ENCODE measurements around the gene TNFRSF11A.

Gene TNFRSF11A

GRCh38 chr18:62360805-62361204, 35.7 kb downstream of the TNFRSF11A start:
- FAIRE-seq (peak; percentile 67), DNase-seq (ENCODE audit: insufficient read length, low spot score) (no peak)
- TF ChIP-seq CTCF (IDR thresholded peaks at IDR 0.05; ENCODE audit: insufficient read depth, missing control alignments): no peak

- DNase-seq (ENCODE audit: insufficient read length, low spot score): no peak
- peak; percentile 75 for FAIRE-seq
- TF ChIP-seq CTCF (IDR thresholded peaks at IDR 0.05; ENCODE audit: insufficient read depth, missing control alignments): no peak
These were observed 36.2 kb downstream of the TNFRSF11A start for GRCh38 chr18:62361288-62361687.

GRCh38 chr18:62364558-62364957, 39.4 kb downstream of the TNFRSF11A start:
- no peak for TF ChIP-seq CTCF (IDR thresholded peaks at IDR 0.05; ENCODE audit: insufficient read depth, missing control alignments)
- DNase-seq (ENCODE audit: insufficient read length, low spot score): no peak
- FAIRE-seq: peak; percentile 25

GRCh38 chr18:62365420-62365819, 40.3 kb downstream of the TNFRSF11A start:
- FAIRE-seq (peak; percentile 64), DNase-seq (ENCODE audit: insufficient read length, low spot score) (no peak)
- no peak for TF ChIP-seq CTCF (IDR thresholded peaks at IDR 0.05; ENCODE audit: insufficient read depth, missing control alignments)

- FAIRE-seq (no peak), DNase-seq (ENCODE audit: insufficient read length, low spot score) (no peak)
- no peak for TF ChIP-seq CTCF (IDR thresholded peaks at IDR 0.05; ENCODE audit: insufficient read depth, missing control alignments)
These were observed 41.9 kb downstream of the TNFRSF11A start for GRCh38 chr18:62366992-62367391.

- DNase-seq (ENCODE audit: insufficient read length, low spot score) (no peak), FAIRE-seq (no peak)
- TF ChIP-seq CTCF (IDR thresholded peaks at IDR 0.05; ENCODE audit: insufficient read depth, missing control alignments): no peak
These were observed 43.0 kb downstream of the TNFRSF11A start for GRCh38 chr18:62368100-62368499.

GRCh38 chr18:62369129-62369644, 44.1 kb downstream of the TNFRSF11A start:
- FAIRE-seq (no peak), DNase-seq (ENCODE audit: insufficient read length, low spot score) (no peak)
- no peak for TF ChIP-seq CTCF (IDR thresholded peaks at IDR 0.05; ENCODE audit: insufficient read depth, missing control alignments)

All from D721Med (cell line).